GM12873 (cell line): Measurements from ENCODE around the gene NXPH1.

Experiments used
- CTCF ChIP-seq: IDR thresholded peaks from 2 replicates; pipeline ENCODE4 v1.5.1; 2012; ENCODE audit warnings: low read depth, mild to moderate bottlenecking, moderate library complexity, low read length, control low read depth; ENCODE audit not compliant: insufficient read depth; ENCODE audit errors: missing control alignments

The NXPH1 gene

GRCh38 chr7:8453535-8453934, 20.1 kb downstream of the NXPH1 start:
- no peak for TF ChIP-seq CTCF

GRCh38 chr7:8455426-8455825, 22.0 kb downstream of the NXPH1 start:
- no peak for TF ChIP-seq CTCF

- TF ChIP-seq CTCF, result no peak
Observed at GRCh38 chr7:8462309-8462708, 28.9 kb downstream of the NXPH1 start.

- TF ChIP-seq CTCF, result no peak
Observed at GRCh38 chr7:8465338-8465737, 31.9 kb downstream of the NXPH1 start.

GRCh38 chr7:8480527-8480926, 47.1 kb downstream of the NXPH1 start:
- TF ChIP-seq CTCF, result no peak

GRCh38 chr7:8481096-8481495, 47.7 kb downstream of the NXPH1 start:
- no peak for TF ChIP-seq CTCF

- no peak for TF ChIP-seq CTCF
Observed at GRCh38 chr7:8481752-8482446, 48.5 kb downstream of the NXPH1 start.
